GM19324 (cell line): ENCODE measurements around the gene AFG1L.
"Not testable (repeated sequence)": the region's sequence is repeated elsewhere in the genome, so short reads cannot be mapped to it uniquely, and the experiment has no call there.

Experiments
- ATAC-seq: cut with Tn5 transposase; IDR thresholded peaks from one replicate; pipeline ENCODE4 v1.9.1; 2021; ENCODE audit warnings: mild to moderate bottlenecking, moderate library complexity; ENCODE audit not compliant: unreplicated experiment, low FRiP score

Gene AFG1L

GRCh38 chr6:108343894-108344293 lies 49.0 kb downstream of the AFG1L start:
- no peak for ATAC-seq

DNA sequence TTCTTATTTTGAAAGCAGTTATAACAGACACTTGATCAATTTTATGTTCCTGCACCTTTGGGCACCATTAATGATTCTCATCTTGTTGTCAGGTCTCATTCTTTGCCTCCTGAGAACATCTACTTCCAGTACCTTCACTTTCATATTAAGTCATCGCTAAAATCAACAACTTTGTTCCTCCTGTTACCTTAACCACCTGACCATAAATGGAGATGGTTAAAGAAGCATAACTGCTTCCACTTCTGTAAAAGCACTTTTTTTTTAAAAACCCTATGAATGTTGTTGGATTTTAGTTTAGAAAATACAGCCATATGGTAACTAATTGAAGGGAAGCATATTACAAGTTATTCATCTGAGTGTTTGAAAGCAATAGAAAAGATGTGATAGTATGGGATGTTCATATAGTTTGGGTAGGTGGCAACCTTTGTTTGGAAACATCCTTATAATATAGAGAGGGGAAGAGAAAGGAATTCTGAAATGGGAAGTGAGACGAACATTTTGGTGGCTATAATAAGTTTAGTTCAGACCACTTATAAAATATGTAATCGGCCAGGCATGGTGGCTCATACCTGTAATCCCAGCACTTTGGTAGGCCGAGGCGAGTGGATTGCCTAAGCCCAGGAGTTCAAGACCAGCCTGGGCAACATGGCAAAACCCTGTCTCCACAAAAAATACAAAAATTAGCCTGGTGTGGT lies 53.9 kb downstream of the AFG1L start:
- peak; percentile 79 for ATAC-seq

GRCh38 chr6:108350528-108350927 lies 55.7 kb downstream of the AFG1L start:
- ATAC-seq: peak; percentile 58

GRCh38 chr6:108353853-108354252 lies 59.0 kb downstream of the AFG1L start:
- ATAC-seq: no peak

GRCh38 chr6:108355120-108355519 lies 60.3 kb downstream of the AFG1L start:
- ATAC-seq: no peak

DNA sequence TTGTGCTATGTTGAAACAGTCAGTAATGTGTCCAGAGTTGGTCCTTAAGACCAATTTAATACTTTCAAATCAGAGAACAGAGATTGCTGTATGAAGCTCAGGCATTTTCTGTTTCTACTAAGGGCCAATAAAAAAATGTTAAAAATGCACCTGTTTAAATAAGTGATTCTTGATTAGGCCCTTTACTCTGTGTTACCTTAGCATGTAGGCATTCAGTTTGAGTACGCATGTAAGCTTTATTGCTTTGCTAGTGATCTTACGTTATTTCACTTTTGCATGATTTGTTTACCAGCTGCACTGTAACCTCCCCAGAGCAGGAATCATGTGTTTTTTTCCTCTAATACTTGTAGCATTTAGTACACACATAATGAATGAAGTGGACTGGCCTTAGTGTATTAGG lies 61.0 kb downstream of the AFG1L start:
- ATAC-seq: no peak

DNA sequence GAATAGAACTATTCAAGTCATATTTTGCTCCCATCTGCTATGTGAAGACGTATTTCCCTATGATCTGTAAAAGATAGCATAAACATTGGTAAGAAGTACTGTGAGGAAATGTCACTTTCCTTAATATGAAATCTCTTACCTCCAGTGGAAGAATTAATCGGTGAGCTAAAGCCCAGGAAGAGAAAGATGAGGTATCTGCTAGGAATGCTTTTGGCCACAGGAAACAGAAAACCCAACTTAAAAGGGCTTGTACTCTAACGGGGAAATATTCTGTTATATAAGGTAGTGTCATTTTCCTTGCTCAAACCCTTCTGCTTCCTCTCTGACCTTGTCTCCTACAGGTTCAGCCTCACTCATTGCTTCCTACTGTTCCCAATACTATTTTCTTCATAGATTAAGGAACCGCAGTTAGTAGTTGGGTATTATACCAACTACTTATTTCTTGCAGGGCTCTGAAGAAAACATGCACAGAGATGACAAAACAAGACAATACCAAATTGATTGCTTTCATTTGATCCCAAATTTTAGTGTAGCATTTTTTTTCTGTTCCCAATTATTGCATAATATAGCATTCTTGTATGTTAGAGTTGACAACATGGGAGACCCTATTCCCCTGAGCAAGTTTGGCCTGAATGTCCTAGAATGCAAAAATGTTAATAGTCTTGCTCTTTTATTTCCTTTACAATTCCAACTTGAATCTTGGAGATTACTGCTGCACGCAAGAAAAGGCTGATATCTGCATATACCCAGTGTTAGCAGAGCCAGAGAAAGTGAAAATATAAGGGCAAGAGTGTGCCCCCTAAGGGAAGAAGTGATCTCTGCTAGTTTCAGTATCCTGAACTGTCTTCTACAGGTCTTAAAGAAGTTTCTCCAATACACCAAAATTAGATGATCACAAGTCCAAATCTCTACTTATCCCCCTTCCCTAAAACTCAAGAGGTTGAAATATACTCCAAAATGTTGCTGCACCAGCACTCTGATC lies 65.3 kb downstream of the AFG1L start:
- peak; percentile 59 for ATAC-seq

GRCh38 chr6:108360919-108361311 lies 66.1 kb downstream of the AFG1L start:
- no peak for ATAC-seq

DNA sequence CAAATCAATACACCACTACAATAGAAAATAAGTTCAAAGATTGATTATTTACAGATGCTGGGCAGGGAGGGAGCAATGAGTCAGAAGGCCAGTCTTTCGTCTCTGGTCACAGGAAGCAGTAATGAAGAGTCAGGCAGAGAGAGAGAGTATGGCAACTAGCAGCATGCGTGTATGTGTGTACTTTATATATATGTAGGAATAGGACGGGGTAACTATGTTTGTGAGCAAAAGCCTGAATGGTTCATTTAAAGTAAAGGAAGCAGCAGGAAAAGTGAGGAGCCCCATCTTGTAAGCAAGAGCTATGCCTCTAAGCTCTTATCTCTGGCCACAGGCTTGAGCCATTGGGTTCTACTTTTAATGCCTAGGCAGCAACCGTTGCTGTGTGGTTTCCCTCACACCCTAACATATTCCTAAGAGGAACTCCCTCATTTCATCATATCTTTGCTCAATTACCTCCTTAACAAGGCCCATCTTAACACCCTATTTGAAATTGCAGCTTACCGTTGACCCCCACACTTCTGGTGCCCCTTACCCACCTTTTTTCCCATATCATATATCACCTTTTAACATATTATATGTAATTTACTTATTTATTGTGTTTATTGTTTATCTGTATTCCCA lies 66.6 kb downstream of the AFG1L start:
- ATAC-seq: no peak

DNA sequence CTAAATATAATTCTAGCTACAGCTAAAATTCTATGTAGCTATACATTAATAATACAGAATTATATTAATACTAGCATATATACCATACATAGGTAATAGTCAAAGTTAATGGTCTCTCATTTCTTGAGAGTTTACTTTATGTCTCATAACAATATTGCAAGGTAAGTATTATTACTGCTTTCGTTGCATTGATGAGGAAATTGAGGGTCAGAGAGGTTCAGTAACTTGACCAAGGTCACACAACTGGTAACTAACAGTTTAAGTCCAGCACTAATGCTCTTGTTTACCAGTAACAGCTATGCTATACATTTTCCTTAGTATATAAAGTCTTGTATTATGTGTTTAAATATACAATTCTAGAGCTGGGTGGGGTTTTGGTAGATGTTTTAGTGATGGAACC lies 67.6 kb downstream of the AFG1L start:
- no peak for ATAC-seq

- no peak for ATAC-seq
Measured at GRCh38 chr6:108363113-108363512, 68.3 kb downstream of the AFG1L start.

- ATAC-seq: no peak
Measured at GRCh38 chr6:108363889-108364313, 69.0 kb downstream of the AFG1L start.

- no peak for ATAC-seq
Measured at GRCh38 chr6:108364470-108364869, 69.6 kb downstream of the AFG1L start.

- no peak for ATAC-seq
Measured at GRCh38 chr6:108365478-108365877, 70.6 kb downstream of the AFG1L start.

DNA sequence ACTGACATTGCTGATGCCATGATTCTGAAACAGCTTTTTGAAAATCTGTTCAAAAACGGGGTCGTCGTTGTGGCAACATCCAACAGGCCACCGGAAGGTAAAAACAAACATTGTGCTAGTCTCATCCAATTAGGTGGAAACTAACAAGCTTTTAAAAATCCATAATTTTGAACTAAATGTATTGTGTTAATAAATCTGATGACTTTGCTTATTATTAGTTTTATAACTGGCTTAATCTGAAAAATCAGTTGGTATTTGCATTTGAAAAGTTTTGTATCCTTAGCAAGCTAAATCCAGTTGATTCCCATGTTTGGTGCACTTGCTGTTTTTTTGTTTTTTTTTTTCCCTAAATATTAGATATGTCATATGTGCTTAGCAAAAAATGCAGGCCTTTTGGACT lies 71.4 kb downstream of the AFG1L start:
- ATAC-seq: no peak

- no peak for ATAC-seq
Measured at GRCh38 chr6:108368431-108369030, 73.7 kb downstream of the AFG1L start.

- no peak for ATAC-seq
Measured at GRCh38 chr6:108380876-108381275, 86.0 kb downstream of the AFG1L start.

DNA sequence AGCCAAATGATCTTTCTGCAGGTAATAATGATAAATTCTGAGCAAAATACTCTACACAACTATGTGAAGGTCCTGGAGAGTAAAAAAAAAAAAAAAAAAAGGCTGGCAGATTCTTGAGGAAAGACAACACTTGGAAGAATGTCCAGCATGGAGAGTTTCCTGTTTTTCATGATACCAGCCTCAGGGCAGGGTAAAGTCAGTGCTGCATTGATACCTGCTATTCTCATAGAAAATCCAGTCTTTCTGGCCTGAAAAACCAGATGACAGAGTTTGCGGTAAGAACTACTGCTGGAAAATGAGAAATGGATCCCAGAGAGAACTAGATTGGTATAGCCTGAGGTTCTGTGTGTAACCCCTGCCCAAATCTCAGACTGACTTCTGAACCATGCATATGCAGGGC lies 89.1 kb downstream of the AFG1L start:
- ATAC-seq: no peak

DNA sequence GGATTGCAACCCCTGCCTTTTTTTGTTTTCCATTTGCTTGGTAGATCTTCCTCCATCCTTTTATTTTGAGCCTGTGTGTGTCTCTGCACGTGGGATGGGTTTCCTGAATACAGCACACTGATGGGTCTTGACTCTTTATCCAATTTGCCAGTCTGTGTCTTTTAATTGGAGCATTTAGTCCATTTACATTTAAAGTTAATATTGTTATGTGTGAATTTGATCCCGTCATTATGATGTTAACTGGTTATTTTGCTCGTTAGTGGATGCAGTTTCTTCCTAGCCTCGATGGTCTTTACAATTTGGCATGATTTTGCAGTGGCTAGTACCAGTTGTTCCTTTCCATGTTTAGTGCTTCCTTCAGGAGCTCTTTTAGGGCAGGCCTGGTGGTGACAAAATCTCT lies 94.3 kb downstream of the AFG1L start:
- not testable (repeated sequence) for ATAC-seq

- no peak for ATAC-seq
Measured at GRCh38 chr6:108395297-108395696, 100.4 kb downstream of the AFG1L start.

GRCh38 chr6:108403236-108403635 lies 108.4 kb downstream of the AFG1L start:
- ATAC-seq: no peak
